ENCODE data around the gene MFSD1.
A peak's percentile ranks its signal among the peaks of the same experiment; 100 is the strongest.

Gene MFSD1, protein sequence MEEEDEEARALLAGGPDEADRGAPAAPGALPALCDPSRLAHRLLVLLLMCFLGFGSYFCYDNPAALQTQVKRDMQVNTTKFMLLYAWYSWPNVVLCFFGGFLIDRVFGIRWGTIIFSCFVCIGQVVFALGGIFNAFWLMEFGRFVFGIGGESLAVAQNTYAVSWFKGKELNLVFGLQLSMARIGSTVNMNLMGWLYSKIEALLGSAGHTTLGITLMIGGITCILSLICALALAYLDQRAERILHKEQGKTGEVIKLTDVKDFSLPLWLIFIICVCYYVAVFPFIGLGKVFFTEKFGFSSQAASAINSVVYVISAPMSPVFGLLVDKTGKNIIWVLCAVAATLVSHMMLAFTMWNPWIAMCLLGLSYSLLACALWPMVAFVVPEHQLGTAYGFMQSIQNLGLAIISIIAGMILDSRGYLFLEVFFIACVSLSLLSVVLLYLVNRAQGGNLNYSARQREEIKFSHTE

DNA sequence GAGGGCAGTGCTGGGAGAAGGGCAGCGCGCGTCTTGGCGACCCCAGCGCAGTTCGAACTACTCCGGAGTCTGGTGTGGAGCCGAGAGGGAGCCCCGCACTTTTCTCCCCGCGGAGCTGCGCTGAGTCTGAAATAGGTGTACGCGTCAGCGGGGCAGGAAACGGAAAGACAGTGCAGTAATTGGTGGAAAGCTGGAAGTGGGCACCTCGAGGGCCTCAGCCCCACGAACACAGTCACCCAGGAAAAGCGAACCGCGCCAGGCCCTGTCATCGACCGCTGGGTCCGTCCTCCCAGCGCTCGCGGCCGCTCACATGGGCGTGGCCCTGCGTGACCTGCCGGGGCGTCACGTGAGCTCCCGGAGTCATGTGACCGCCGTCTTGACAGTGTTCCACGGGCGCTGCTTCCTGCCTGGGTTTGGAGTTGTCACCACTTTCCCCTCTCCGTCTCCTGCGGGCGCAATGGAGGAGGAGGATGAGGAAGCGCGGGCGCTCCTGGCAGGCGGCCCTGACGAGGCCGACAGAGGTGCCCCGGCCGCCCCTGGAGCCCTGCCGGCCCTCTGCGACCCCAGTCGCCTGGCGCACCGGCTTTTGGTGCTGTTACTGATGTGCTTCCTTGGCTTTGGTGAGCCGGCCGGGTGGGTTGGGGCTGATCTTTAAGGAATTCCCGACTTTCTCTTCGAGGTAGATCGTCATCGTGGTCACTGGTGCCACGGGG lies at the start of gene MFSD1:
Gene MFSD1, plus strand, starts transcription at position 359 of the 713 bp plus-strand sequence. Its CDS starts 99 bp downstream, at position 458.
- peak; percentile 79 for DNase-seq

DNA sequence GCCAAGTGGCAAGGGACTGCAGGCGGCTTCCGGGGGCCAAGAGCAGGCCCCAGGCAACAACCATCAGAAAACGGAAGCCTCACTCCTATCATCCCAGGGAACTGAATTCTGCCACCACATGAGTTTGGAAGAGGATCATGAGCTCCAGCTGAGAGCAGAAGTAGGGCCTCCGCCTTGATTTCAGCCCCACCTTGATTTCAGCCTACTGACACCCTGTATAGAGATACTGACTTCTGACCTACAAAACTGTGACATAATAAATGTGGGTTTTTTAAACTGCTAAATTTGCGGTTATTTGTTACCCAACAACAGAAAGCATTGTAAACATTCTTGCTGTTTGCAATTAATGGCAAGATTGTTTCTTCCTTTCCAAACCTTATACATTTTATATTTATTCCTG lies 48.0 kb upstream of the MFSD1 start:
- no peak for DNase-seq

DNA sequence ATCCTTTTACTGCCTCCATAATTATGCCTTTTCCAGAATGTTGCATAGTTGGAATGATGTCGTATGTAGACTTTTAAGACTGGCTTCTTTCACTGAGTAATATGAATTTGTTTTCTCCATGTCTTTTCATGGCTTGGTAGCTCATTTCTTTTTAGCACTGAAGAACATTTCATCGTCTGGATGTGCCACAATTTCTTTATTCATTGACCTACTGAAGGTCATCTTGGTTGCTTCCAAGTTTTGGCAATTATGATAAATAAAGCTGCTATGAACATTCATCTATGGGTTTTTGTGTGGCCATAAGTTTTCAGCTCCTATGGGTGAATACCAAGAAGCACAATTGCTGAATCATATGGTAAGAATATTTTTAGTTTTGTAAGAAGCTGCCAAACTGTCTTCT lies 46.4 kb upstream of the MFSD1 start:
- no peak for DNase-seq

DNA sequence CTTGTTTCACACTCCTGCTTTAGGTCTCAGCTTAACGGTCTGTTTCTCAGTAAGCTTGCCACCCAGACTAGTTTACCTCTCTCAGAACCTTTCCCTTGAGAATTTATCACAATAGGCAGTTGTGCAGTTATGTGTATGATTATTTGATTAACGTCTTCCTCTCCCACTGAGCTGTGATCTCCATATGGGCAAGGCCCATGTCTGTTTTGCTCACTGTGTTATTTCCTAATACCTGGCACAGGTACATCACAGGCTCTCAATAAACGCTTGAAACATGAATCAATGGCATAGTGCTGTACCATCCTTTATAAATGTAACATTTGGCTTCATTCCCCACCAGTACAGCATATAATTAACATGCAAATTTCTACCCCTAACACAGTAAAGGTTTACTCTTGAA lies 40.5 kb upstream of the MFSD1 start:
- DNase-seq, result no peak

DNA sequence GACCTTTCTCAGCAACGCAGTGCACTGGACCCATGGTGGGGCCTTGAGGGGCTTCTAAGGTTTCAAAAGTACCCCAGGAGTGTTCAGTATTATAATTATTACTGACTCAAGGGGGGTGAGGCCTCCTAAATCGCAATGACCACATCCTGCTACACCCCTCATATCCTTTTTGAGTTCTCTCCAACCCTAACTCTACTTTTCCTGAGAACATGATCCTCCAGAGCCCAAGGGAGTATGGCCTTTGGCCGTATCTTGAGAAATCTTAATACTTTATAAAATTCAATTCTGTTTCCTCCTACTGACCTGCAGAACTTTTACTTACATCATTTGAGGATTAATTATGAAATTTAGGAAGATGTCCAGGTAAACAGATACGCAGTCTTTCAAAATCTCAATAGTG lies 39.2 kb upstream of the MFSD1 start:
- DNase-seq, result no peak

DNA sequence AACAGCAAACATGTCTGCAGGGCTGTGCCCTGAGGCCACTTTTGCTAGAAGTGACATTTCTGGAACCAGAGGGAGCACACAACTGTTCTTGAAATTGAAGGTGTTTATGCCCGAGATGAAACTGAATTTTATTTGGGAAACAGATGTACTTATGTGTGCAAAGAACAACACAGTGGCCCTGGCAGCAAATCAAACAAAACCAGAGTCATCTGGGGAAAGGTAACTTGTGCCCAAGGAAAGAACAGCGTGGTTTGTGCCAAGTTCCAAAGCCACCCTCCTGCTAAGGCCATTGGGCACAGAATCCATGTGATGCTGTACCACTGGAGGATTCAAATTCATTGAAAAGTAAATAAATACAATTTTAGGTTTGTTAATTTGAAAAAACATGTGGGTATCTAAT lies 38.4 kb upstream of the MFSD1 start:
- DNase-seq, result no peak

DNA sequence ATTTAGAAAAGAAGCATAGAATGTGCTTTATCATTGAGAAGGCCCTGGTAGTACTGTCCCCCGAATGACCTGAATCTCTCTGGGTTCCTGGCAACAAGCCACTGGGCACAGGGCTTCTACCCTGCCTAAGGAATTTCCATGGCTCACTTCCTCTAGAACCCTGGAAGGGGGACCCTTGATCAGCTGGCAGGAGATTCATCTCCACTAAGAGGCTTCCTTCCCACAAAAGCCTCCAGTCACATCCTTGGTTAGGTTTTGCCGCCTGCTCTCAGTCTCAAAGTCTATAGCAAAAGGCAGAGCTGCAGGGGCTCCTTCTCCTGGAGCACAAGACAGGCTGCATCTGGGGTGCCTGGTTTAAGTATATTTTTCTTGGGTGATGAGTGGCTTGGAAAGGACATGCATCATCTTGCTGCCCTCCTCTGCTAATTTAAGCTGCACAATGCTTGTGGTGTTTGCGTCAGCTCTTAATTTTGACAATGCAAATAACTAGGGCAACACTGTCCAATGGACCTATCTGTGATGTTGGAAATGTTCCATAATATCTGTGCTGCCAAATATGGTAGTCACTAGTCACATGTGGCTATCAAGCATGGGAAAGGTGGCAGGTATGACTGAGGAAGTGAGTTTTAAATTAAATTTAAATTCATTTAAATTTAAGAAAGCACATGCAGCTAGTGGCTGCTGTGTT lies 36.2 kb upstream of the MFSD1 start:
- no peak for DNase-seq

DNA sequence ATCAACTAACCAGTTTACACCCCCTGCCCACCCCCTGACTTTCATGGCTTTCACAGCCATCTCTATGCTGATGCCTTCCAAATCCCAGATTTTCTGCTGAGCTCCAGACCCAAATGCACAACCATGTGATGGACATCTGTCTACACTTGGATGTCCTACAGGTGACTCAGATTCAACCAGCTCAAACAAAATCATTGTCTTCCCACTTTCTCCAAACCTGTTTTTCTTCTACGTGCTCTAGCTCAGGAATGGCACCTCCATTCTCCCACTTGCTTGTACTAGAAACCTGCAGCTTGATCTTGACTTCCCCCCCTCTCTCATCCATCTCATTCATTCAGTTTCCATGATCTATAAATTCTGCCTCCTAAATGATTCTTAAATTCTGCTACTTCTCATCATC lies 35.5 kb upstream of the MFSD1 start:
- no peak for DNase-seq

DNA sequence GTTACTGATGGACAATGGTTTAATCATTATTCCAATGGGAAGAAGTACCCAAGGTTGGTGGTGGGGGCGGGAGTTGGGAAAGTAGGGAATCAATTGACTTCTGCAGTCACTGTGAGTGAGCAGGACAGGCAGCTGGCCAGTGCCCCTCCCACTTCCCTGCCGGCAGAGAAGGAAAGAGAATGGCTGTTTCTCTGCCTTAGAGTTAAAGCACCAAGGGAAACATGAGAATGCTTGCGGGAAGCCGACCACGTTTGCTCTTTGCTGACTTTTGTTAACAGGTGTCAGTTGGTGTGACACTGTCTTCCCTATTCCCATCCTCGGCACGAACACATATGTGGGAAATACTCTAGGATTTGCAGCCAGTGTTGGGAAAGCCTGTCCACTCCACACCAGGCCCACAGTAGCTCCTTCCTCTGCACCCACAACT lies 33.5 kb upstream of the MFSD1 start:
- no peak for DNase-seq

DNA sequence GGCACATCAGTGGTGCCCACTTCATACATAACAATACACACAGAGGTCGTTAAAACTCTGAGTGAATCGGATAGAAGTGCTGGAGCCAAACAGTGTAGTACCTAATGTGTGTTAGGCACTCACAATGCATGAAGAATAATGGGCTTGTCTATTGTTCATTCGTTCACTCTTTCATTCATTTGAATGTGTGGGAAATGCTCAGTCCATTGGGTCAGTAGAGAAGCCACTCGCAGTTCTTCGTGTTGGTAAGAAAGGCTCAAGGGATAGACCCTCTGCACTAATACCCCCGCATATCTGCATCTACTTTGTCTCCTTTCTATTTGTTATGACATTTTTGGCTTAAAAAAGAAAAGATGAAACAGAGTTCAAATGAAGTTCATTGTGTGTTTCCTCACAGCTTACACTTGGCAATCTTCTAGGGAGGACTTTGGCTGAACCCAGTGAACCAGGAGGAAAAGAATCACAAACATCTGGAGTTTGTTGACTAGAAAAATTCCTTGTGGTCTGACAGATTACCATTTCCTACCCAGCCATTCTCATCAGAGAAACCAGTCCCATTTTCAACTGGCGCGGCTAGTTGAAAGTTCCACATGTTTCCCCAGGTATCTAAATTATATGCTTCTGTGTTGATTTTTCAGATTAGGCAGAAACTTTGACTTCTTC lies 32.8 kb upstream of the MFSD1 start:
- no peak for DNase-seq

DNA sequence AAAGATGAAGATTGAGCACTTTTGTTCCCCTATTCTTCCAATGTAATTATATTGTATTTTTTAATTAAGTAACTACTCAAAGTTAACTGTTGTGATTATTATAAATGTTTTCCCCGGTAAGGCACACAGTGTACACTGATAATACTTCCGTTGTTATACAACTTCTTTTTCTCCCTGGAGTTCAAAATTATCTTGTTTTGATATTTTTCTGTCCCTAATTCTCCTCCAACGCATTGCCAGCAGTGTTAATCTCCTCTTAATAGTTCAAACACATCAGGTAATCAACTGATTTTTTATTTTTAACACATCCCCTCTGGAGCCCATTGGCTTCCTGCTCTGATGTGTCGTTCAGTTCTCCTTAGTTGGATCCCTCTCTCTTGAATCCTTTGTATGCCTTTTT lies 32.3 kb upstream of the MFSD1 start:
- no peak for DNase-seq

DNA sequence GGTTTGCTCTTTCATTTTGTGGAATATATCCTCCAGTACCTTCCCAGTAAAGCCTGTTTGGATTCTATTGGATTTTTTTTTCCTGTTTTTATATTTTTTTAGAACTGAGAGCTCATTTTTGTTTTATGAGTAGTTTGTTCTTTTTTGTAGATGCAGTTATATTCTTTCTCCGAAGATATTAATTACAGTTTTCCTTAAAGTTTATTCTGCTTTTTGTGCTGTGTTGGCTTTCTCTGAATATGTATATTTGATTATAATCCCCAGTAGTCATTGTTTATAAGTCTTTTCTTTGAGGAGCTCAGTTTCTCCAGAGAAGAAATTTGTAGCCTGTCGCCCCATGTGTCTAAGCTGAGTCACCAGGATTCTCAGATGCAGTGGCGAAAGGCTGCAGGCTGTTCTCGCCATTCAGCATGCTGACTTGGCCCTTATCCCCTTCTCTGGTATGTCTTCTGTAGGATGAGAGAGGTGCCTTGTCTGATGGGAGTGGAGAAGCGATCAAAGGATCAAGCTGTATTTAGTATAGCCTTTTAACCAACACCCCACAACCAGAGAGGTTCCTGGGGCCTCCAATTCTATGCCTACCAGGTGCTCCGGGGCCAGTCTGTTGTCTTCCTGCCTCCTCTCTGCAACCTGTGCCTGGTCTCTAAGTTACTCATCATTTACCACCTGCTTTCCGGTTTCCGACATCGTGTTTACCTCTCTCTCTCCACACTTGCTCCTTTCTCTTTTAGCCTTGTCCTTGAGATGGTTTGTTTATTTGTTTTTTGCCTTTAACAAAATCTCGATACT lies 31.7 kb upstream of the MFSD1 start:
- no peak for DNase-seq

DNA sequence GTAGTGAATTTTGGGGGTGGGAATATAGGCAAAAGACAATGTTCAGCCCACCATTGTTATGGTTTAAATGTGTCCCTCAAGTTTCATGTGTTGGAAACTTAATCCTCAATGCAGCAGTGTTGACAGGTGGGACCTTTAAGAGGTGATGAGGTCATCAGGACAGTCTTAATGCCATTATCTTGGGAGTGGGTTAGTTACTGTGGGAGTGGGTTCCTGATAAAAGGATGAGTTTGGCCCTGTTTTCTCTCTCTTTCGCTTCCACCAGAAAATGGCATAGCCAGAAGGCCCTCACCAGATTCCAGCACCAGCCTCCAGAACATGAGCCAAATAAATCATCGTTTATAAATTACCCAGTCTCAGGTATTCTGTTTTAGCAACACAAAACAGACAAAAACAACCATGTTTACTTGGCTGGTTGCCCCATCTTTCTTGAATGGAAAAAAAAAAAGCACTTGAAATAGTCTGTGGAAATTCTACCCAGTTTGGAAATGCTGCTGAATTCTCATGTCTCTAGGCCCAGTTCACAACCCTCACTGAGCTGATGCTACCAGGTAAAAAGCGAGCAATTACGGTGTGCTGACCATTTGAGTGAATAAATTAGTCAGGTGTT lies 31.0 kb upstream of the MFSD1 start:
- DNase-seq, result no peak

DNA sequence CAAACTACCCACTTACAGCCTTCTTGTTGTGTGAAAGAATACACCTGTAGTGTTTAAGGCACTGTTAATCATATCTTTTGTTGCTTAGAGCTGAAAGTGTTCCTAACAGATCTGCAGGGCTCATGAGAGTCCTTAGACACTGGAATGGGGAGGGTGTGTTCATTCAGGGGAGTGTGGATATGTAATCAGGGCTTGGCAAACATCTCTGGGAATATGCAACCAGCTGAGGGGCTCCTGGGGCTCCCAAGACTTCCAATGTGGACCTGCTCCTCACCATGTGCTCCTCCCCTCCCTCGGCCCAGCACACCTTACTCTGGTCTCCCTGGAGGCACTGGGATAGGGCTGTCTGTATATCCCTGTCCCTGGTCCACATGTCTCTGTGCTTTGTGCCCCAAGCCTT lies 30.3 kb upstream of the MFSD1 start:
- DNase-seq, result no peak

DNA sequence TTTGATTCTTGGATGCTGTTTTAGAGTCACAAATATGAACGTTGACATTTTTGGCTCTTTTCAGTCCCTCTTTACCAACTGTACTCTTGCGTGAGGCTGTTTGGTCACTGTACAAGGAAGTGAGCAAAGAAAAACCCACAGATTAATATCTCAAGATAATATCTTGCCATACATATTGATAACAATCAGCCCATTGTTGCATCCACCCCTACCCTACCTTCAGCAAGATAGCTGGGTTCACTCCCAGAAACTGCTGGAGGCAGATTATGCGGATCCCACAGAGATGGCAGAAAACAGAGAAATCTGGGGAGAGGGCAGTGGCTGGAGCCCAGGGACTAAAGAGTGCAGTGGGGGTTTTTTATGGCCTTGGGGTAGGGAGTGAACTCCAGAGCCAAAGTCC lies 29.9 kb upstream of the MFSD1 start:
- no peak for DNase-seq

DNA sequence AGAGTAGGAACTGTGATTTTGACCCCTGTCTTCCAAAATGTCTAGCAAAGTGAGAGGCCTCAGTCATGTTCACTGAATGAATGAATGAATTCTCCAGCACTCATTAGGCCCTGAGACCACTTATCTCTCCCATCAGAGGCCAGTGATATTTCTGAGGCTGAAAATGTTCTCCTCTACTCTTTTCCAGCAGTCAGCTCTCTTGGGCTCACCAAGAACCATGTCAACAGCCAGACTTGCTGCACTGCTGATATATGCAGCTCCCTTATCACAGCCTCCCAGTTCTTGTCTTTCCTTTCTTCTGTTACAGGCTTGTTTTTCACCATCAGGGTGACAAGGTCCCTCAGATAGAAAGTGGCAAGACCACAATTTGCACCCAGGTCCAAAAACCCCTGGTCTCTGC lies 28.7 kb upstream of the MFSD1 start:
- DNase-seq, result no peak

DNA sequence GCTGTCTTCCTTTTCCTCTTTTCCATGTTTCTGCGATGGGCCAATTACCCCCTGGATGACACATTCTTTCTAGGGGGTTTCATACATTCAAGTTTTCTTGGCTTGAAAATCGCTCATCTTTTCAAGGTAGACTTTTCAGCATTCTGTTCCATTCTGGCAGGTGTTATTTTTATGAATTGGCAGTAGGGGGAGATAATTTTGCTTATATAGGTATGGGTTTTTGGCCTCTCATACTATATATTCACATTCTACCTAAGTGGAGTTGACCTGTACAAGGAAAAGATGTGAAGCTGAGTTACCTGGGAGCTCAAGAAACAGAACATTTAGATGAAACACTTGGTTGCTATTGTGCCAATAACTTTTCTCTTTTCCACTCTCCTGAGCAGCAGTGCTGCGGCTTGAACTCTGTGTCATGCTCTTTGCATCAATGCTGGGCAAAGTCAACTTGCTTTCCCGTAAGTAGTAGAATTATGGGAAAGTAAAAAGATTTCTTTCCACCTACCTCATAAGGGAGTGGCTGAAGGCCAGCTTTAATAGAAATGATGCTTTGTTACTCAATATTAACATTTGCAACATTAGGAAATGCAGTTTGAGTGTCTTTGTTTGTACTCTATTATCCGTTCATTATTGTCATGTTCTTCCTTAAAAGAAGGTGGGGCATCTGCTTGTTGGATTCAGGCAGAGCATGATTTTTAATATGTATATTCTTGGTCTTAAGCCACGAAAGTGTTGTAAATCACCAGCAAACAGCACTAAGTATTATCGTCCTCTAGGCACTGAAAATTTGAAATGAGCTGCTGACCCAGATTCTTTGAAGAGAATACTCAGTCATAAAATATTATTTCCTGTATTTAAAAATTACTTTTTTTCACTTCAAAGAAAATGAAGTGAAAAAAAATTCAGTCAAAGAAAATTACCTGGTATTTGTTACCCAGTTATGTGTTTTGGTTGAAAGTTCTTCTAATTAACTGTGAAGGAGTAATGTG lies 27.7 kb upstream of the MFSD1 start:
- DNase-seq, result no peak

DNA sequence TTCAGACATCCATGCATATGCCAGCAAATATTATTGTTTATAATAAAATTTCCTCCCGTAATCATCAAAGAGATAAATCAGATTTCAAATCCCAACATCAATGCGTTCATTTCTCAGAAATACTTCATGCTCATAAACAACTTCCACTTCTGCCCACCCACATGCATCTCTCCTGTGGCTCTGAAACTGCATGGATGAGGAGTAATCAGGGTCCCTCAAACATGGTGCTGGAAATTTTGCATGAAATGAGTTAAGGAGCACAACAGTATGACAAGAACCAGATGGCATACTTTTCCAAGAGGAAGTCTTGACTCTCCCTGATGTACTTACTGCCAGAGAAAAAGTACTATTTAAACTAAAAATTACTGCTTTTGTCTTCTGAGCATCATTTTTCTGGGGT lies 26.9 kb upstream of the MFSD1 start:
- no peak for DNase-seq

DNA sequence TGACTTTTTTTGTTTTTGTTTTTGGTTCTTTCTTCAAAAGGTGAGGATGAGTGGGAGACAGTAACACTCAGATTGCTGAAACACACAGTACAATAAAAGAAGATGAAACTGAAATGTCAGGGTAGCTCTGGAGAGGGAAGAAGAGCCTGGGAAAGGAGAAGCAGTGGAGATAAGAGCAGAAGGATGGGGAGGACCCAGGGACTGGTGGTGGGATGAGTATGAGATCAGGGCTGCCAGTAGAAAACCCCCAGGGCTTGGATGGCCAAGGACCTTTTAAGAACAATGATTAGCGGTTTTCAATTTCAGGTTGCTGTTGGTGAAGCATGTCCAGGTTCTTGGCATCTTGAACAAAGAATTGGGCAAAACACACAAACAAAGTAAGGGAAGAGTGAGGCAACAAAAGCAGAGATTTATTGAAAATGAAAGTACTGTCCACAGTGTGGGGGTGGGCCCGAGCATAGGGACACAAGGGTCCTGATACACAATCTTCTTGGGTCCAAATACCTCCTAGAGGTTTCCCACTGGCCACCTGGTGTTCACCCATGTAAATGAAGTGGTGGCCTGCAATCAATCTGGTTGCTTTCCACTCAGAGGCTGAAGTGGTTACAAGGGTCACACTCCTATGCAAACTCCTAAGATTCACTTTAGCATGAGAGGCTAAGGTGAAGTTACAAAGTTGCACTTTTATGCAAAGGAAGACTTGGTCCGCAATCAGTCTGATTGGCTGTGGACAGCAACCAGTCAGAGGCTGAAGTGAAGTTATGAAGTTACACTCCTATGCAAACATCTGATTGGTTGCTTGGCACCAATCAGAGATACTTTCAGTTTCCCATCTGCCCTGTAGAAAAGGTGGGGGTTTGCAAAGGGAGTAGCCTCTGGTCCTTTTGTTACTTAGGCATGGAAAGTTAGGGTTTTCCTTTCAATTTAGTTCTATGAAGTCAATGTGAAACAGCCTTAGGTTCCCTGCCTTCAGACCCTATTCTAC lies 26.1 kb upstream of the MFSD1 start:
- no peak for DNase-seq
